Karpas-422 (cell line): Measurements from ENCODE around the gene TWF2. TPM values are rescaled to one million over a fixed set of nuclear protein-coding genes. Genes with fewer than 3 reads are reported as not detected.

Source experiments
- DNase-seq: peaks from one replicate; pipeline ENCODE4 v3.0.0-alpha.2; 2015
- H2AFZ ChIP-seq: fragments of 200-600 bp; sonication (generic); 2 replicates; pipeline ENCODE4 v1.6.1; 2014; ENCODE audit warnings: antibody characterized with exemption, low read length, mixed read lengths
- H3K27ac ChIP-seq: fragments of 200-600 bp; sonication (generic); 2 replicates; pipeline ENCODE4 v1.5.1; 2014; ENCODE audit warnings: mild to moderate bottlenecking, low read length, moderate library complexity
- H3K27me3 ChIP-seq: fragments of 200-600 bp; sonication (generic); 2 replicates; pipeline ENCODE4 v1.6.1; 2014; ENCODE audit warnings: low read length, mixed read lengths
- H3K36me3 ChIP-seq: fragments of 200-600 bp; sonication (generic); 2 replicates; pipeline ENCODE4 v1.6.1; 2014; ENCODE audit warnings: low read length, mixed read lengths; ENCODE audit not compliant: insufficient read depth
- H3K4me1 ChIP-seq: fragments of 200-600 bp; sonication (generic); 2 replicates; pipeline ENCODE4 v1.6.1; 2014; ENCODE audit warnings: mild to moderate bottlenecking, low read length, mixed read lengths
- H3K4me2 ChIP-seq: fragments of 200-600 bp; sonication (generic); 2 replicates; pipeline ENCODE4 v1.6.1; 2014; ENCODE audit warnings: low read length, low read depth, mild to moderate bottlenecking; ENCODE audit not compliant: poor library complexity, severe bottlenecking
- H3K4me3 ChIP-seq: fragments of 200-600 bp; sonication (generic); 2 replicates; pipeline ENCODE4 v1.5.1; 2014; ENCODE audit warnings: mild to moderate bottlenecking, antibody characterized with exemption, low read length, mixed read lengths
- H3K79me2 ChIP-seq: fragments of 200-600 bp; sonication (generic); 2 replicates; pipeline ENCODE4 v1.6.1; 2014; ENCODE audit warnings: mild to moderate bottlenecking, low read length, mixed read lengths
- H3K9ac ChIP-seq: fragments of 200-600 bp; sonication (generic); 2 replicates; pipeline ENCODE4 v1.6.0; 2014; ENCODE audit warnings: low read length
- H3K9me2 ChIP-seq: fragments of 200-600 bp; sonication (generic), shearing (Covaris generic); replicated peaks from 2 replicates; pipeline ENCODE4 v1.6.0; 2014; ENCODE audit warnings: mild to moderate bottlenecking, low read length, moderate library complexity; ENCODE audit not compliant: insufficient read depth
- H3K9me3 ChIP-seq: fragments of 300-700, 200-600 bp; sonication (generic); 2 replicates; pipeline ENCODE4 v1.6.1; 2014; ENCODE audit warnings: low read length, mixed read lengths
- H4K20me1 ChIP-seq: fragments of 200-600 bp; sonication (generic); 2 replicates; pipeline ENCODE4 v1.6.1; 2014; ENCODE audit warnings: mild to moderate bottlenecking, antibody characterized with exemption, low read length, low read depth; ENCODE audit not compliant: insufficient read depth
- total RNA-seq: library from RNA; depleted of rRNA; stranded (reverse); fragments of >200 nt; shearing (Covaris generic); gene quantifications from 2 replicates; pipeline ENCODE4 v1.2.3, GENCODE V29; 2014; ENCODE audit warnings: low replicate concordance

The TWF2 gene
- total RNA-seq, 1 experiment from 2014 or later, result 42.0 TPM

- Histone ChIP-seq H3K36me3 (peaks cover 7% of the 10 kb centered on the region; the same call in 1 of the 2 replicates), H3K4me1 (peaks cover 27% of the 10 kb centered on the region), H3K9ac (no peak overlapping the region), H3K27me3 (no peaks in the 10 kb centered on the region), H3K9me3 (no peaks in the 10 kb centered on the region), H3K27ac (no peak overlapping the region), H3K9me2 (no peaks in the 10 kb centered on the region), H3K4me2 (no peak overlapping the region), H4K20me1 (no peaks in the 10 kb centered on the region; the same call in 1 of the 2 replicates), H3K79me2 (peaks cover 21% of the 10 kb centered on the region), H2AFZ (no peak overlapping the region), H3K4me3 (no peak overlapping the region)
- DNase-seq, result no peak
Measured at GRCh38 chr3:52195823-52196331, 43.1 kb downstream of the TWF2 start.

GRCh38 chr3:52195291-52195597, 43.7 kb downstream of the TWF2 start:
- Histone ChIP-seq H3K4me3 (no peak overlapping the region), H3K9me3 (no peaks in the 10 kb centered on the region), H3K27me3 (no peaks in the 10 kb centered on the region), H4K20me1 (no peaks in the 10 kb centered on the region; the same call in 1 of the 2 replicates), H3K27ac (no peak overlapping the region), H3K79me2 (peaks cover 16% of the 10 kb centered on the region), H3K9ac (no peak overlapping the region), H2AFZ (no peak overlapping the region), H3K9me2 (no peaks in the 10 kb centered on the region), H3K36me3 (peaks cover 6% of the 10 kb centered on the region; the same call in 1 of the 2 replicates), H3K4me1 (peaks cover 22% of the 10 kb centered on the region), H3K4me2 (no peak overlapping the region)
- no peak for DNase-seq

GRCh38 chr3:52194485-52195290, 44.3 kb downstream of the TWF2 start:
- Histone ChIP-seq H4K20me1 (no peaks in the 10 kb centered on the region; the same call in 1 of the 2 replicates), H3K9ac (no peak overlapping the region), H3K27ac (no peak overlapping the region), H2AFZ (no peak overlapping the region), H3K4me3 (no peak overlapping the region), H3K9me2 (no peaks in the 10 kb centered on the region), H3K27me3 (no peaks in the 10 kb centered on the region), H3K79me2 (peaks cover 15% of the 10 kb centered on the region), H3K36me3 (peaks cover 4% of the 10 kb centered on the region; the same call in 1 of the 2 replicates), H3K4me2 (no peak overlapping the region), H3K9me3 (no peaks in the 10 kb centered on the region), H3K4me1 (peaks cover 20% of the 10 kb centered on the region)
- no peak for DNase-seq

GRCh38 chr3:52193065-52193464, 45.9 kb downstream of the TWF2 start:
- Histone ChIP-seq H3K9me2 (no peaks in the 10 kb centered on the region), H3K4me3 (no peak overlapping the region), H4K20me1 (no peaks in the 10 kb centered on the region), H3K9ac (no peak overlapping the region), H3K27me3 (no peaks in the 10 kb centered on the region), H3K9me3 (no peaks in the 10 kb centered on the region), H3K79me2 (peaks cover under 1% of the 10 kb centered on the region), H3K4me1 (peaks cover 15% of the 10 kb centered on the region), H3K36me3 (no peaks in the 10 kb centered on the region), H3K27ac (no peak overlapping the region), H2AFZ (no peak overlapping the region), H3K4me2 (no peak overlapping the region)
- DNase-seq, result no peak

GRCh38 chr3:52191663-52192062, 47.3 kb downstream of the TWF2 start:
- Histone ChIP-seq H2AFZ (no peak overlapping the region), H3K36me3 (no peaks in the 10 kb centered on the region), H3K4me3 (no peak overlapping the region), H3K9me2 (no peaks in the 10 kb centered on the region), H3K27me3 (no peaks in the 10 kb centered on the region), H3K4me2 (no peak overlapping the region), H3K9me3 (no peaks in the 10 kb centered on the region), H3K79me2 (no peaks in the 10 kb centered on the region), H3K27ac (no peak overlapping the region), H4K20me1 (no peaks in the 10 kb centered on the region), H3K9ac (no peak overlapping the region), H3K4me1 (peaks cover 6% of the 10 kb centered on the region; the same call in 1 of the 2 replicates)
- DNase-seq, result no peak

GRCh38 chr3:52190294-52191074, 48.5 kb downstream of the TWF2 start:
- no peak overlapping the region for H3K4me2 ChIP-seq
- H3K79me2 ChIP-seq, result no peaks in the 10 kb centered on the region
- H3K27me3 ChIP-seq, result no peaks in the 10 kb centered on the region
- no peak overlapping the region for H3K27ac ChIP-seq
- H3K9ac ChIP-seq, result no peak overlapping the region
- no peaks in the 10 kb centered on the region for H4K20me1 ChIP-seq
- H3K4me1 ChIP-seq, result peaks cover 6% of the 10 kb centered on the region; the same call in 1 of the 2 replicates
- no peaks in the 10 kb centered on the region for H3K9me2 ChIP-seq
- H3K9me3 ChIP-seq, result no peaks in the 10 kb centered on the region
- H2AFZ ChIP-seq, result no peak overlapping the region
- no peaks in the 10 kb centered on the region for H3K36me3 ChIP-seq
- no peak for DNase-seq
- H3K4me3 ChIP-seq, result no peak overlapping the region

GRCh38 chr3:52188556-52188955, 50.4 kb downstream of the TWF2 start:
- Histone ChIP-seq H3K4me1 (peaks cover 6% of the 10 kb centered on the region; the same call in 1 of the 2 replicates), H3K9ac (no peak overlapping the region), H3K4me3 (no peak overlapping the region), H4K20me1 (no peaks in the 10 kb centered on the region), H3K27ac (no peak overlapping the region), H3K36me3 (no peaks in the 10 kb centered on the region), H3K9me3 (no peaks in the 10 kb centered on the region), H3K27me3 (no peaks in the 10 kb centered on the region), H3K9me2 (no peaks in the 10 kb centered on the region), H3K4me2 (no peak overlapping the region), H3K79me2 (no peaks in the 10 kb centered on the region), H2AFZ (no peak overlapping the region)
- DNase-seq, result no peak

GRCh38 chr3:52186729-52187128, 52.2 kb downstream of the TWF2 start:
- Histone ChIP-seq H3K9me2 (no peaks in the 10 kb centered on the region), H3K27me3 (no peaks in the 10 kb centered on the region), H3K9me3 (no peaks in the 10 kb centered on the region), H2AFZ (no peak overlapping the region), H3K79me2 (no peaks in the 10 kb centered on the region), H3K4me1 (peaks cover 6% of the 10 kb centered on the region), H3K9ac (no peak overlapping the region), H4K20me1 (no peaks in the 10 kb centered on the region), H3K4me3 (no peak overlapping the region), H3K36me3 (no peaks in the 10 kb centered on the region), H3K27ac (no peak overlapping the region), H3K4me2 (no peak overlapping the region)
- DNase-seq, result no peak
